Measurements from ENCODE around the gene FAM110A. TPM values are rescaled to one million over a fixed set of nuclear protein-coding genes. Genes with fewer than 3 reads are reported as not detected.
A peak's percentile ranks its signal among the peaks of the same experiment; 100 is the strongest.

The FAM110A gene
- polyA plus RNA-seq, 1 experiment: 4.2 TPM

GRCh38 chr20:834151-834746, 734 bp downstream of the FAM110A start:
- ChIA-PET CTCF (interaction anchor here (1.7 to 3.4 kb wide), 3 partner anchors 10 to 122 kb away, joined by 5 to 18 read pairs (median 10); no protein-coding TSS in a partner anchor), POLR2A (no interaction called here)

GRCh38 chr20:835608-836045, 2.1 kb downstream of the FAM110A start:
- no peak for TF ChIP-seq CTCF (IDR thresholded peaks at IDR 0.05; ENCODE audit: insufficient read depth, low read depth, low read length)
- H3K4me3 ChIP-seq (ENCODE audit: low read depth, low read length): no peak overlapping the region
- DNase-seq (ENCODE audit: low read depth): no peak
- H3K36me3 ChIP-seq (ENCODE audit: control insufficient read depth, insufficient read depth, low read length): no peaks in the 10 kb centered on the region
- no peaks in the 10 kb centered on the region for H3K27me3 ChIP-seq (ENCODE audit: control insufficient read depth, insufficient read depth, low read length)
- ChIA-PET CTCF (interaction anchor here (0.5 kb wide), 1 partner anchor 84 kb away, joined by 3 read pairs; no protein-coding TSS in a partner anchor), POLR2A (no interaction called here)

More at GRCh38 chr20:834151-834746, 734 bp downstream of the FAM110A start:
- Histone ChIP-seq H3K27me3 (ENCODE audit: control insufficient read depth, insufficient read depth, low read length) (no peaks in the 10 kb centered on the region), H3K4me3 (ENCODE audit: low read depth, low read length) (peak overlapping the region; percentile 81), H3K36me3 (ENCODE audit: control insufficient read depth, insufficient read depth, low read length) (no peaks in the 10 kb centered on the region)
- no peak for DNase-seq (ENCODE audit: low read depth)
- no peak for TF ChIP-seq CTCF (IDR thresholded peaks at IDR 0.05; ENCODE audit: insufficient read depth, low read depth, low read length)

- Histone ChIP-seq H3K27me3 (ENCODE audit: control insufficient read depth, insufficient read depth, low read length) (no peaks in the 10 kb centered on the region), H3K4me3 (ENCODE audit: low read depth, low read length) (no peak overlapping the region), H3K36me3 (ENCODE audit: control insufficient read depth, insufficient read depth, low read length) (no peaks in the 10 kb centered on the region)
- no peak for DNase-seq (ENCODE audit: low read depth)
- POLR2A ChIA-PET: no interaction called here
- CTCF ChIA-PET: interaction anchor here (0.5 kb wide), 1 partner anchor 84 kb away, joined by 3 read pairs; no protein-coding TSS in a partner anchor
- no peak for TF ChIP-seq CTCF (IDR thresholded peaks at IDR 0.05; ENCODE audit: insufficient read depth, low read depth, low read length)
These were observed 2.7 kb downstream of the FAM110A start for GRCh38 chr20:836190-836589.

GRCh38 chr20:839015-839414, 5.5 kb downstream of the FAM110A start:
- POLR2A ChIA-PET: no interaction called here
- H3K4me3 ChIP-seq (ENCODE audit: low read depth, low read length): no peak overlapping the region
- no peak for DNase-seq (ENCODE audit: low read depth)
- CTCF ChIA-PET: interaction anchor here (0.7 kb wide), 1 partner anchor 116 kb away, joined by 3 read pairs; no protein-coding TSS in a partner anchor
- H3K27me3 ChIP-seq (ENCODE audit: control insufficient read depth, insufficient read depth, low read length): no peaks in the 10 kb centered on the region
- H3K36me3 ChIP-seq (ENCODE audit: control insufficient read depth, insufficient read depth, low read length): no peaks in the 10 kb centered on the region
- no peak for TF ChIP-seq CTCF (IDR thresholded peaks at IDR 0.05; ENCODE audit: insufficient read depth, low read depth, low read length)

- no peaks in the 10 kb centered on the region for H3K27me3 ChIP-seq (ENCODE audit: control insufficient read depth, insufficient read depth, low read length)
- POLR2A ChIA-PET: no interaction called here
- no peak for TF ChIP-seq CTCF (IDR thresholded peaks at IDR 0.05; ENCODE audit: insufficient read depth, low read depth, low read length)
- no peak overlapping the region for H3K4me3 ChIP-seq (ENCODE audit: low read depth, low read length)
- CTCF ChIA-PET: no interaction called here
- no peak for DNase-seq (ENCODE audit: low read depth)
- H3K36me3 ChIP-seq (ENCODE audit: control insufficient read depth, insufficient read depth, low read length): no peaks in the 10 kb centered on the region
These were observed 6.1 kb downstream of the FAM110A start for GRCh38 chr20:839626-840025.
